ENCODE measurements around the gene THADA.
"Not testable (repeated sequence)": the region's sequence is repeated elsewhere in the genome, so short reads cannot be mapped to it uniquely, and the experiment has no call there.

Gene THADA

DNA sequence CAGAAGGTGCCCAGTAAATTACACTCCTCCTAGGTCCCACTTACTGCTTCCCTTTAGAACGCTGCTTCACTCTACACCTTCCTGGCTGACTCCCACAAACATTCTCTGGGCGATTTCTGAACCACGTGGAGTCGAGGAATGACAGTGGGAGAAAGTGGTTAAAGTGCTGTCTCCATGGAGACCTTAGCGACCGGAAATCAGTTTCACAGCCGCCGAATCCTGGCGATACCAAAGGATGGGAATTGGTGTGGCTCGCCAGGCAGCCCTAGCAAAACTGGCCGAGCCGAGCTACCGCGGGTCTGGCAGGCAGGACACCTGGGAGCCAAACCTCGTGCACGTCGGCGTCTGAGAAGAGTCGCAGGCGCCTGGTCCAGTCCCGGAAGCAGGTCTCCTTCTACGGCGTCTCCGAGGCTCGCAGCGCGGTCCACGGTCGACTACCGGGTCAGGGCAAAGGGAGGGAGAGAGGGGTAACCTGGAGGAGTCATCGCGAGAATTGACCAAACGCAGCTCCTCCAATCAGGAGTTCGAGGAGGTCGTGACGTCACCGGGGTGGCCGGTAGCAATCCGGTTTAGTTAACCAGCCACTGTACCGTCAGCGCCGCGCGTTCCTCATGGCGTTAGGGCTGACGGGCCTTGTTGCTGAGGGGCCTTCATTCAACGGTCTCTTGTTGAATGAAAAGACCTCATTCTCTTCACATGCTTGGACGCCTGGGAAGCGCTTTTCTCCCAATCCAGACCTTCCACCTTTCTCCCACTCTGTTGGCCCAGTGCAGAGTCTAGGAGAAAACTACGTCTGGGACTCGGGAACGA is at the start of gene THADA:
Gene THADA (minus strand): TSS at position 436 of the 810 bp plus-strand sequence. CDS start 3,646 bp downstream, outside the sequence.
- H3K4me3 ChIP-seq (ENCODE audit: control insufficient read depth, low read depth, low read length), result peak within 1 kb of the TSS; percentile 78
- peak; percentile 97 for DNase-seq (ENCODE audit: low read depth)
- TF ChIP-seq CTCF (IDR thresholded peaks at IDR 0.05; ENCODE audit: control insufficient read depth, insufficient read depth, low read depth, low read length, missing control alignments), result no peak

DNA sequence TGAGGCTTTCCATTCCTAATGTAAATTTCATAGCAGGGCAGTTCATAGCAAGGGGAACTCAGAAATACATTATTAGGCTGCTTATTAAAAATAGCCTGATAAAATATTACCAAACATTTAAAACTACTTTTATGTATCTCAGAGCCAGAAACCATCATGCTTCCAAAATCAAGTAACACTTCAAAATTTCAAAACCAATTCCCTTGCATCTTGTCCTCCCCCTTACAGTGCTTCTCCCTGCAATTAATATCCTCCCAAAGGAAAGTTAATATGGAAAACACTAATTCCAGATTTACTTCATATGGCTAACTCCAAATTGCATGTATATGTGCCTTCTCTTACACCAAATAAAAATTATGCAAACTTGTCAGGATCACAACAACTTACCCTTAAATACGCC is 47.8 kb upstream of the THADA start:
- TF ChIP-seq CTCF (IDR thresholded peaks at IDR 0.05; ENCODE audit: control insufficient read depth, insufficient read depth, low read depth, low read length, missing control alignments), result no peak
- no peak for DNase-seq (ENCODE audit: low read depth)
- H3K4me3 ChIP-seq (ENCODE audit: control insufficient read depth, low read depth, low read length), result no peak overlapping the region

- H3K4me3 ChIP-seq (ENCODE audit: control insufficient read depth, low read depth, low read length), result no peak overlapping the region
- no peak for TF ChIP-seq CTCF (IDR thresholded peaks at IDR 0.05; ENCODE audit: control insufficient read depth, insufficient read depth, low read depth, low read length, missing control alignments)
- no peak for DNase-seq (ENCODE audit: low read depth)
Observed at GRCh38 chr2:43642363-43642762, 46.5 kb upstream of the THADA start.

GRCh38 chr2:43637030-43637803 is 41.4 kb upstream of the THADA start, which contains the start of gene PLEKHH2:
TSS of gene PLEKHH2 (plus strand) at chr2:43637260. CDS start at chr2:43644674, 7,414 bp downstream.
- H3K4me3 ChIP-seq (ENCODE audit: control insufficient read depth, low read depth, low read length), result peak within 1 kb of the TSS; percentile 80
- TF ChIP-seq CTCF (IDR thresholded peaks at IDR 0.05; ENCODE audit: control insufficient read depth, insufficient read depth, low read depth, low read length, missing control alignments), result no peak
- peak; percentile 60 for DNase-seq (ENCODE audit: low read depth)

GRCh38 chr2:43636621-43637020 is 40.8 kb upstream of the THADA start:
- H3K4me3 ChIP-seq (ENCODE audit: control insufficient read depth, low read depth, low read length), result peak overlapping the region; percentile 80

DNA sequence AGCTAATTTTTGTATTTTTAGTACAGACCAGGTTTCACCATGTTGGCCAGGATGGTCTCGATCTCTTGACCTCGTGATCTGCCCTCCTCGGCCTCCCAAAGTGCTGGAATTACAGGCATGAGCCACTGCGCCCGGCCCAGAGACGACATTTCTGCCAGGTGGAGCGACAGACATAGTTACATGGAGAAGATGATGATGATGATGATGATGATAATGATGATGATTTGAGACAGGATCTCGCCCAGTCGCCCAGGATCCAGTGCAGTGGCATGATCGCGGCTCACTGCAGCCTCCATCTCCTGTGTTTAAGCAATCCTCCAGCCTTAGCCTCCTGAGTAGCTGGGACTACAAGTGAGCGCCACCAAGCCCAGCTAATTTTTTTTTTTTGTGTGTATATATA is 40.3 kb upstream of the THADA start:
- not testable (repeated sequence) for DNase-seq (ENCODE audit: low read depth); H3K4me3 ChIP-seq (ENCODE audit: control insufficient read depth, low read depth, low read length)

More at GRCh38 chr2:43636621-43637020, 40.8 kb upstream of the THADA start:
- TF ChIP-seq CTCF (IDR thresholded peaks at IDR 0.05; ENCODE audit: control insufficient read depth, insufficient read depth, low read depth, low read length, missing control alignments), result no peak
- DNase-seq (ENCODE audit: low read depth), result no peak

Measured in AG09309 (cell line).